Measurements from ENCODE around the gene PI4K2A.

DNA sequence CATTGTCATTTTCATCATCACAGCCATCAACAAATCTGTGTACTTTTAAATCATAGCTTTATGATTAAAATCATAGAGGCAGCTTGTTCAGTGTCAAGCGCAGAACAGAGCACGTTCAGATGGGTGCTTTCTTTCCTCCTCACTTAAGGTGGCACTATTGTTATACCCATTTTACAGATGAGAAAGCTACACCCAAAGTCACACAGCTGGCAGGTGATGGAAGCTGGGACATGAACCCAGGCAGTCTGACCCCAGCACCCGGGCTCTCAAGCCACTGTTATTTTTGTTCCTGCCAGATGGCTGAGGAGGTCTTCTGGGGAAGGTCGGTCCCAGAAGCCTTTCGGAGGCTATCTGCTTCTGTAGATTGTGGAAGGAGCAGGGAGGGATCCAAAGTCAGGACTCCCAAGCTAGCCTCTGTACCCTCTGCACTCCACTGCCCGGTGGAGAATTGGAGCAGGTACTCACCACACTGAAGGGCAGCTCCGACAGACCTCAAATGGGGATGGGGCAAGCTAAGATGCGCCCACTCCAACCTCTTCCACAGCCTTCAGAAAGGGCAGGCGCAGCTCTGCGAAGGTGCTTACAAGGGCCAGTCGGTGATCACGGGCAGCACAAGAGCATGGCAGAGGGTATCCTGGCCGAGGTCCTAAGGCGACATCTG lies 46.0 kb downstream of the PI4K2A start:
- TF ChIP-seq EZH2 (IDR thresholded peaks at IDR 0.05; ENCODE audit: low read length, missing control alignments): no peak
- TF ChIP-seq, protein P1, sequence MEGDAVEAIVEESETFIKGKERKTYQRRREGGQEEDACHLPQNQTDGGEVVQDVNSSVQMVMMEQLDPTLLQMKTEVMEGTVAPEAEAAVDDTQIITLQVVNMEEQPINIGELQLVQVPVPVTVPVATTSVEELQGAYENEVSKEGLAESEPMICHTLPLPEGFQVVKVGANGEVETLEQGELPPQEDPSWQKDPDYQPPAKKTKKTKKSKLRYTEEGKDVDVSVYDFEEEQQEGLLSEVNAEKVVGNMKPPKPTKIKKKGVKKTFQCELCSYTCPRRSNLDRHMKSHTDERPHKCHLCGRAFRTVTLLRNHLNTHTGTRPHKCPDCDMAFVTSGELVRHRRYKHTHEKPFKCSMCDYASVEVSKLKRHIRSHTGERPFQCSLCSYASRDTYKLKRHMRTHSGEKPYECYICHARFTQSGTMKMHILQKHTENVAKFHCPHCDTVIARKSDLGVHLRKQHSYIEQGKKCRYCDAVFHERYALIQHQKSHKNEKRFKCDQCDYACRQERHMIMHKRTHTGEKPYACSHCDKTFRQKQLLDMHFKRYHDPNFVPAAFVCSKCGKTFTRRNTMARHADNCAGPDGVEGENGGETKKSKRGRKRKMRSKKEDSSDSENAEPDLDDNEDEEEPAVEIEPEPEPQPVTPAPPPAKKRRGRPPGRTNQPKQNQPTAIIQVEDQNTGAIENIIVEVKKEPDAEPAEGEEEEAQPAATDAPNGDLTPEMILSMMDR (conservative IDR thresholded peaks at IDR 0.05 in 1 of 2, IDR thresholded peaks at IDR 0.05 in 1 of 2; ENCODE audit: low read depth in 1 of 2, low read length in 2 of 2): no peak

Data from fibroblast of lung (primary cell).